ENCODE measurements around the gene FRS3. TPM values are rescaled to one million over a fixed set of nuclear protein-coding genes. Genes with fewer than 3 reads are reported as not detected.
"Not testable (repeated sequence)": the region's sequence is repeated elsewhere in the genome, so short reads cannot be mapped to it uniquely, and the experiment has no call there.

FRS3 gene
- total RNA-seq, 2 donors from 2014 or later = 4.0 to 4.2 TPM

DNA sequence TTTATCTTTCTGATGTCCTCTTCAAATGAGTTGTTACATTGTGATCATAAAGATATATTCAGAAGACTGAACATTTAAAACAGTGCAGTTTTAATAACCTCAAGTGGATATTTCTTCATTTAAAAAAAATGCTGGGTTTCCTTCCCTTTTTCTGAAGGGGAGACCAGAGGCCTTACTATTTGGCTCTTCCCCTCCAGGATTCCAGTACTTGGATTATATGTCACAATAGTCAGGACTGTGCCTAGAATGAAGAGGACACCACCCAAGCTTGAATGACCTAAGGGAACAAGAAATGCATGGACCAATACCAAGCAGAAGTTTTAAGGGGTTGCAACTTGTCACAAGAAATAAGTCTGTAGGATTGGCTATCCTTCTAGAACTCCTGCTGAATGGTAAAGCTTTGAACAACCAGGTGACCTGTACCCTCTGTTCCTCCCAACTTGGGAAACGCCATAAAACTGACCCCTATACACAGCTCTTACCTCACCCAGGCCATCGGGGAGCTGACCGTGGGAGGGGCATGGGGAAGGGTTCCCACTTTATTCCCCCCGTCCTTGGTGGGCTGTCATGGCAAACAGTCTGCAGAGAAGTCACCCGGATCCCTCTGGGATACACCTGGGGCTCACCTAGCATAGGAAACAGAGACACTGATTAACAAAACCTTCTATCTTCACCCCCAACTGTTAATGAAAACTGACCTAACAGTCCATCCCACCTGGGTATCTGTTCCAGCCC is 2.0 kb downstream of the FRS3 start:
- DNase-seq (ENCODE audit: low spot score) = no peak
- intact Hi-C loops (cut with DNase I) = no loop called here

DNA sequence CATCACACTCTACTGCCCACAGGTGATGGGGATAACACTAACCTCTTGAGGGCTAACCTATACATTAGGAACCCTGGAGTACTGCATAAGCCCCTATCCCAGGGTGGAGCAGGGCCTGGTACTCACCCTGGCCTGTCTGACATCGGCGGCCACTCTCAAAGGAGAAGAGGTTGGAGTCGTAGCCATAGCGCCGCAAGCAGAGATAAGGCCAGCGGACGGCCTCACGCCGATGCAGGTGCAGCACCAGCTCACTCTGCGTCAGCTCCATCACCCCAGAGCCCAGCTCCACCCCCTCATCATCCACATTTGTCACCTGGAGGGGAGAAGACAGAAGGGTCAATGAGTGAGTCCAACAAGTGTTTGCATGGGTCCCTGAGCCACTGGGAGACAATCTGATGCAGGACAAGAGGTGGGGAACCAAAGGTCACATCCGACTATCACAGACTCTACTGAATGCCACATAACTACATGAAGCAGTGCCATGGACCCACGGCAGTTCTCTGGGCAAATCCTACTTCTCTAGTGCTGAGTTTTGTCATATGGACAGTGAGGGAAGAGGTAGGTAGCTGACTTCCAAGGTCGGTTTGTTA is 4.3 kb downstream of the FRS3 start:
- intact Hi-C loops (cut with DNase I) = no loop called here
- no peak for DNase-seq (ENCODE audit: low spot score)

DNA sequence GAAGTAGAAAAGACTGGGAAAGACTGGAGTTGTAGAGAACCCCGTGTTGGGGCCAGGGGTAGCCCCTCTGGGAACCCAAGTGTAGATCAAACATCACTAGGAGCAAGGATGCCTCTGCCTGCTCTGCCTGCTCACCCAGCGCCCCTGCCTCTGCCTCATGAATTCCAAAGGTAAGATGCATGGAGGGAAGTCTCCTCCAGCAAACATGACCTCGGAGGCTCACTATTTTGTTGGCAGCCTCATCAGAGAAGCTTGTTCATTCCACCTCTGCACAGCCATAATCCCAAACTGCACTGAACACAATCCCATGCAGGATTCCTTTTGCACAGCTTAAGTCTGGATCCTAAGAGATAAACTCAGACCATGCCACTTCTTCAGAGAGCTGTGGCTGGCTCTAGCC is 4.9 kb downstream of the FRS3 start:
- DNase-seq (ENCODE audit: low spot score) = no peak
- intact Hi-C loops (cut with DNase I) = no loop called here

DNA sequence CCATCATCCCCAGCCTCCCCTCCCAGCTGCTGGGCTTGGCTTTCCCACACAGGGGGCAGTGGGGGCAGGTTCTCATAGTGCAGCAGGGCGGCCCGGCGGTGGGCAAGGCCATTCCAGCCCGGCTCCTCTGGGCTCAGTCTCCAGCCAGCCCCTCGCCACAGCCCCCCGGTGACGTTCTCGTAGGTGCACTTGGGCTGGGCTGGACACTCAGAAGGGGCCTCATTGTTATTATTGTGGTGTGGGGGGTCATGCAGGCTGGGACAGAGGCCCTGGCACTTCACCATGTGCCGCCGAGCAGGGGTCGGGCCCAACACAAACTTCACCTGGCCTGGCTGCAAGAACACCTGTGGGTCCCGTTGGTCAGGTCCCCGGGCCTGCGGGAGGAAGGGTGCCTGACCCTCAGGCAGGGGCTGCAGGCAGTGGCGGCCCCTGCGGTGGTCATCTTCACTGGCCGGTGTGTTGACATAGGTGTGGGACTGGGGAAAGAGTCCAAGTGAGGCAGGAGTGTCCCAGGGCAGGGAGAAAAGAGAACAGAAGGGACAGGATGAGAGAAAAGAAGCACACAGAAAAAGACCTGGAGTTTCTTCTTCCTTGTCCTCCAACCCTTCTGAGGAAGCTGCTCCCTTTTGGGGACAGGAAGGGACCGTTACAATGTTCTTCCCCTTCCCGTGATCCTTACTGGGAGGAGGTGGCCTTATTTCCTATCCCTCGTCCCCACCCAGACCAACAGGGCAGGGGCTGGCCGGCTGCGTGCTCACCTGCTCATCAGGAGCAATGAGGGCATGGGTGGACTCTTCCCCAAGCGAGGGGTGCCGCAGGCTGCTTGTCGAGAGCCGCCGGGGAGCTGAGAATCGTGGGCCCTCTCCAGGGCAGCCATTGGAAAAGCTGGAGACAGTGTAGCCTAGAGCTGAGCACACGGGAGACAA is 8.4 kb downstream of the FRS3 start:
- intact Hi-C loops (cut with DNase I) = no loop called here
- peak; percentile 76 for DNase-seq (ENCODE audit: low spot score)

DNA sequence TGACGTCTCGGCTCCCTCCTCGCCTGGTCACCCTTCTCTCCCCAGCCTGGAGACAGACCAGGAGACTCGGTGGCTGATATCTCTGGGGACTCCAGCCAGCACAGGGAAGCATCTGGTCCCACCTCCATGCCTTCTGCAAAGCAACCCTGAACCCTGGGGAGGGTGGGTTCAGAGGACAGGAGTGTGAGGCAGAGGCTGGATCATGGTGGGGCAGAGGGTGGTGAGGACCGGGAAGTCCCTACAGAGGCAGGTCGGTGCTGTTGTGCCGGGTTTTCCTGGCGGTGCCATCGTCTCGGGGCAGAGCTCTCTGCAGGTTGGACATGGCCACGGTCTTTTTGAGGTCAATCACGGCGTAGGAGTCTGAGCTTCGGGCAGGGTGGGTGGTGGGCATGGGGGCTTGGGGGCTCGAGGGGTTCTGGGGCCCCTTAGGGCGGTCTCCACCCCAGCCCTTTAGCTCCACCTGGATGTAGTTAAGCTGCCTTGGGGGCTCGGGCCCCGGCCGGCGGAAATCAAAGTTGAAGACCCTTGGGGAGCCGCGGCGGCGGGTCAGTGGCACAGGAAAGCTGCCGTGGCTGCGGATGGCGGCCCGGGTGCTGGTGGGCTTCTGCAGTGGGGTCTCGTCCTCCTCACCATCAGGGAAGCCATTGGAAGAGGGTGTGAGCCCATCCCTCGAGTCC is 9.2 kb downstream of the FRS3 start:
- peak; percentile 62 for DNase-seq (ENCODE audit: low spot score)
- intact Hi-C loops (cut with DNase I) = no loop called here

DNA sequence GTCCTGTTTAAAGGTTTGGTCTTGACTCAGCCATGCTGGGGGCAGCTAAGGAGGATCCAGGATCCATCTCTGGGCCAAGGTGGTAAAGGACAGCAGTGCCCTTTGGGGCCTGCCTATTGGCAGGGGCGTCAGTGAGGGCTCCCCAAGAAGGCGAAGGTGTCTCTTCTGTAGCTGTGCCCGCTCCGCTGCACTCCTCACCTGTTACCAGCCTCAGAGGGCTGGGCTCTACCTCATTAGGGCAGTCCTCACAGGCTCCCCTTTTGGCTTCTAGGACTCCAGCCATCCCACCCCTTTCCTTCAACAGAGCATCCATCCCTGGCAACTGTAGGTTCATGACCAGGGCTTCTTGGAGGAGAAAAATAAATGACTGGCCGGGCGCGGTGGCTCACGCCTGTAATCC is 10.3 kb downstream of the FRS3 start:
- intact Hi-C loops (cut with DNase I) = no loop called here
- DNase-seq (ENCODE audit: low spot score) = peak; percentile 41

DNA sequence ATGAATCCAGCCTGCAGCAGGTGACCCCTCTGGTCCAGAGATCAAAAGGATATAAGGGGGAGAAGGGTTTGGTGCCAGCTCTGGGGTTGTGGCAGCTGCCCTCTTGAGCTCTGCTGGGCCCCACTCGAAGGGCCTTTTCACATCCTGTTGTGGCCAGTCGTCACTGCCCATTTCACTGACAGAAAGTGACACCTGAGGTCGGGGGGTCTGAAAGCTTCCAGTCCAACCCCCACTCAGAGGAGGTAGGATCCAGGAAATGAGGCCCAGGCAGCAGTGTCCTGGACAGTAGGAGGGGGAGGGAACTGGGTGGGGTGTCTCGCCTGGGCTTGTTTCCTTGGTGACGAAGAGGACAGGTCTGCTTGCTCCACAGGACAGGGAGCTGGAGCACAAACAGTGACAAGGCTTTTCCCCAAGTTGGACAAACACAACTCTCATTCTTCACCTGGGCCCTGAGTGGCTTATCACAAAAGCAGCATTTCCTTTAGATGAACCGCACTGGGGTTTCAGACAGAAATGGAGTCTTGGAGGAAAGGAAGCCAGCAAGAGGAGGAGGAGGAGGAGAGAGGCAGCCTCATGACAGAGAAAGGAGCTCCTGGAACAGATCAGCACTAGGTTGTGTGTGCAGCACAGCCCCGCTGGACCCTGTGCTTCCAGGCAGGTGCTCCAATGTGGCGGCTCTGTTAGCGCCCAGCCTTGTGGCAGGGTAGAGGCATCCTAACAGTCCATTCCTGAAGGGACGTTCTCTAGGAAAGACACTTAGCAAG is 11.0 kb downstream of the FRS3 start:
- peak; percentile 32 for DNase-seq (ENCODE audit: low spot score)
- intact Hi-C loops (cut with DNase I) = no loop called here

DNA sequence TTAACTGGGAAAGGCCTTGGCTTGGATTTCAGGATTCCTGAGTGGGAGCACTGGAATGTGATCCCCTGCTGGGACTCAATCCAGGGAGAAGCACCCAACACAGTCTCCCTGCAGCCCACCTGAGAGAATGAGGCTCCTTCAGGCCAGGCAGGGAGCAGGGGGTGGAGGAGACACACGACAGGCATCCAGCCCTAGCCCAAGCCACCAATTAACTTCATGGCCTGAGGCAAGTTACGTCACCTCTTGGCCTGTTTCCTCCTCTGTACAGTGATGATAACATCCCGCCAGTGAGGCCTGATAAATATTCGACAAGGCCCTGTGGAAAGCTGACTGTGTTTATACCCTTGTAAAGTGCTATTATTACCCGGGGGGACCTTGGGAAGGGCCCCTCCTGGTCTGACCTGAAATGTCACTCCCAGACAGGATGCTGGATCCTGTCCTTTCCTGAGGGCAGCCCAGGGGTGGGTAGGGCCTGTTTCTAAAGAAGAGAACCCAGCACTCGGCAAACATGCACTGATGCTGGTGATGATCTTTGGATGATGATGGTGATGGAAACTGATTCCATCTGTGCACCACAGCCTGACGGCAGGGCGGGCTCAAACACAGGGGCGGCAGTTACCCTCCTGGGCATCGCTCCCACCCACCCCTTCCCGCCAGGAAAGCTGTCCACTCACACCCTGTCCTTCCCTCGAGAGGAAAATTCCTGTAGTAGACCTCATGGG is 12.4 kb downstream of the FRS3 start:
- DNase-seq (ENCODE audit: low spot score) = peak; percentile 56
- intact Hi-C loops (cut with DNase I) = no loop called here

DNA sequence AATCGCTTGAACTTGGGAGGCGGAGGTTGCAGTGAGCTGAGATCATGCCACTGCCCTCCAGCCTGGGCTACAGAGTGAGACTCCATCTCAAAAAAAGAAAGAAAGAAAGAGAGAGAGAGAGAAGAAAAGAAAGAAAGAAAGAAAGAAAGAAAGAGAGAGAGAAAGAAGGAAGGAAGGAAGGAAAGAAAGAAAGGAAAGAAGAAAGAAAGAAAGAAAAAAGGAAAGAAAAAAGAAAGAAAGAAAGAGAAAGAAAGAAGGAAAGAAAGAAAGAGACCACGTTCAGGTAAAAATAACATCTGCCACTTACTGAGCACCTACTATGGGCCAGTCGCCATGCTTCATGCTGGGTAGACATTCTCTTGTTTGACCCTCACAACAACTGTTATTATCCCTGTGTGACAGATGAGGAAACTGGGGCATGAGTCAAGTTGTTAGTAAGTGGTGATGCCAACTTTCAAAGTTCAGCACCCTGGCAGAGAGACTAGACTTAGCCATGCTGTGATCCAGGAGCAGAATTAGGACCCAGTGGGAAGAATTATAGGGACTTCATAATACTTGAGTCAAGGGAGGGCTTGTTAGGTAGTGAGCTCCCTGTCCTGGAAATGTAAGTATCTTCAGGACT is 13.5 kb downstream of the FRS3 start:
- intact Hi-C loops (cut with DNase I); DNase-seq (ENCODE audit: low spot score): not testable (repeated sequence)

DNA sequence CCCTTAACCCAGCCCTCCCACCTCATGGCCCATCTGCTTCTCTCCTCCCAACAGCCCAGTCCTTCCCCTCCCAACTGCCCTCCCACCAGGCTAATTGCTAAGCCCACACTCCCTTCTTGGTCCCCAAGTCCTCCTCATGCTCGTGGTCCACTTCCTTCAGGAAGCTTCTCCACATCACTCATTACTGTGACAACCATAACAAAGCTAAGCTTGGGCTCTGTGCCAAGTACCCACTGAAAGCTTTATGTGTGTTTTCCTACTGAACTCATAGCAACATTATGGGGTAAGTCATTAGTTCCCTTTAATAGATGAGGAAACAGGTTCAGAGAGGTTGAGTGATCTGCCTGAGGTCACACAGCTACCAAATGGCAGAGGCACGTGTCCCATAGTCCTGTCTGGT is 16.2 kb downstream of the FRS3 start:
- DNase-seq (ENCODE audit: low spot score) = no peak
- intact Hi-C loops (cut with DNase I) = no loop called here

DNA sequence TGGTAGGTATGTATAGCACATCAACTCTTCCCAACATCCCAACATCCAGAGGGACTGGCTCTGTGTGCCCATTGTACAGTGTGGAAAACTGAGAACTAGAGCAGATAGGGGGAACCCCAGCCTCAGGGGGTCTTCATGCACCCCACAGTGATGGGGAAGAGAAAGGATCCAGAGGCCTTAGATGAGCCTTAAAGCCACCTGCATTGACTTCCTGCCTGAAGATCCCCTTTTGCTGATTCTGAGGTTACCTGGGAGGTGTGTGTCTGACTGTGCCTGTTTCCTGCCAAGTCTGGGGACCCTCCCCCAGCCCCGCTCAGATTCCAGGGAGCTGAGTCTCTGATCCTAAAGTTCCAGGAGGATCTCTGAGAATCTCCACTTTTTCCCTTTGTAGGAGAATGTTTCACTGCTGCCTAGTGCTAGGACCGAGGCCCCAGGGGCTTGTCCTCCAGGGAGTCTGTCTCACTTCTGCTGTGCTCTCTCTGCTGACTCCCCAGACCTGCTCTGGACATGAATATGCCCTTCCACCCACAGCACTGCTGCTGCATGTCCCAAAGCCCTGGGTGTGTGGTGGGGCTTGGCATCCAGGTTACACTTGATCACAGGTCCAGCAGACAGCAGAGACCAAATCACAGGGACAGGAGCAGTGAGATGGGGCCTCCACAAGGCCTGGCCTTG is 19.7 kb downstream of the FRS3 start:
- intact Hi-C loops (cut with DNase I) = no loop called here
- no peak for DNase-seq (ENCODE audit: low spot score)

DNA sequence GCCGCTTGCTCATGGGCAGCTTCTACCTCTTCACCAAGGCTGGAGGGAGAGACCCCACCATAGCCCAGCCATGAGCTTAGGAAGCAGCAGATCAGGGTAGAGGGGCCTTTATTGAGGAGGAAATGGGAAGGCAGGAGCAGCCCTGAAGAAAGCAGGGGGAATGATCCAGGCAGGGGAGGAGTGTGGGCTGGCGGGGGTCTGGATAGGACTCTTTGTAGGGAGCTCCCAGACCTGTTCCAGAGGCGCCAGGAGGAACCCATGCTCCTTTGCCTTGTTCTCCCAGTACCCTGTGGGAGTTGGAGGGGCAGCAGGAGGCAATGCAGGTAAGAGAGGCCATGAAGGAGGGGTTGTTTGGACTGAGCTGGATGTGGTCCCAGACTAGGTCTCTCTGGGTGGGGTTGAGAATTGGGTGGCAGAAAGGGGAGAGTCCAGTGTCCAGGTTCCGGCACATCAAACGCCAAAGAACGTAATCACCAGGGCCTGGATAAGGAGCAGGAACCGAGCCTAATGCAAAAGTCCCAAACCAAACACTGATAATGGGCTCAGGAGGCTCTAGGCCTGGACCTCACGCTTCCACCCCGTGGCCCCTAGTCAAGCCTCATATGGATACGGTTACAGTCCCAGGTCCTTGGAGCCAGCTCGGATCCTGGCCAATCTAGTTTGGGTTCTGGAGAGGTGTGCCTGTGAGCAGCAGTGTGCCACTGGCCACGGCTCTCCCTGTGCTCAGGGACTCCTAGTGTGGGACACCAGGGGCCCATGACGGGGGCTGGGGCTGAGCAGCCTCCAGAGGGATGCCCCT is 20.4 kb downstream of the FRS3 start:
- intact Hi-C loops (cut with DNase I) = no loop called here
- no peak for DNase-seq (ENCODE audit: low spot score)

DNA sequence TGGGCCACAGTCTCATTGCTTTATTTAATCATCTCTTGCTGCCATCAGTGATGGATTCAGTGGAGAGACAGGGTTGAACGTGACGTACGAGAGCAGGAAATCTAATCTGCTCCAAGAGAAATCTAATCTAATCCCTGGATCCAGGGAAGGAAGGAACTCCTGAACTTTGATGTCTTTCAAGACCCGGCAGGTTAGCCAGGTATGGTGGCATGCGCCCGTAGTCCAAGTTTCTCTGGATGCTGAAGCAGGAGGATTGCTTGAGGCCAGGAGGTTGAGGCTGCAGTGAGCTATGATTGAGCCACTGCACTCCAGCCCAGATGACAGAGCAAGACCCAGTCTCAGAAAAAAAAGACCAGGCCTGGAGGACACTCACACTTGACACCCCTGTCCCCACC is 21.1 kb downstream of the FRS3 start:
- DNase-seq (ENCODE audit: low spot score) = no peak
- intact Hi-C loops (cut with DNase I) = no loop called here

DNA sequence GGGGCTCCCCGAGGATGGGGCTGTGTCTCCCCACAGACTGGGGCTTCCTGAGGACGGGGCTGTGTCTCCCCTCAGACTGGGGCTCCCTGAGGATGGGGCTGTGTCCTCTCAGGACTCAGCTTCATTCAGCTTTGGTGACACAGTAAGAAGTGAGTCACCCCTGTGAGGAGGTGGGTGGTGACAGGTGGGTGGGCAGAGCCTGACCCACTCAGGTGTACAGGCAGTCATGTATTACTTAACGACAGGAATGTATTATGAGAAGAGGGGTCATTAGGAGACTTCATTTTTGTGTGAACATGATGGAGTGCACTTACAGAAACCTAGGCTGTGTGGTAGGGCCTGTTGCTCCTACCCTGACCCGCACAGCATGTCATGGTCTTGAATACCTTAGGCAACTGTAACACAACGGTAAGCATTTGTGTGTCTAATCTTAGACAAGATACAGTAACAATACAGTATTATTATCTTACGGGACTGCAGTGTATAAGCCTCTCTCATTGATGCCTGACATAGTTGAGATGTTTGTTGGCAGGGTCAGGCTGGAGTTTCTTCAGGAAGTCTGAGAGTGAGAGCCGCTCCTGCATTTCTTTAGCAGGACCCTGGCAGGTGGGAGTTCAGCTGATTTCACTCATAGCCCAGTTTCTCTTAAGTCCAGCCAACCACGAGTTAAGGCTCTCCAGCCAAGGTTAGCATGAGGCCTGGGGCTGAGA is 21.6 kb downstream of the FRS3 start:
- intact Hi-C loops (cut with DNase I) = no loop called here
- DNase-seq (ENCODE audit: low spot score) = no peak

DNA sequence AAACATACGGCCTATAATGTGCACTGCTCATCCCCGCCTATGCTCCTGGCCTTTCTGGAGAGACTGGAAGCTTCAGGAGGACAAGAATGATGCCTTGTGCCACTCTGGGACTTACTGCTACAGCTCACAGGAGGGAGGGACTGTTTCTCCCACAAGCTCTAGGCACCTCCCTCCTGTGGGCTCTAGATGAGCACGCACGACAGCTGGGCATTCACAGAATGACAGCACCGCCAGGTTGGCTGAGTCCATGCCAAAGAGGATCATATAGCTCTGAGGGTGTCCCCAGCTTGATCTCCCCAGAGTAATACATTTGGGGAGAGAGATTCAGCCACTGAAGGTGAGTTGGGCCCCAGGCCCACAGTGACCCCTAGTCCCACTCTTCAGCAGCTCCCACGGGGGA is 22.4 kb downstream of the FRS3 start:
- intact Hi-C loops (cut with DNase I) = no loop called here
- no peak for DNase-seq (ENCODE audit: low spot score)

DNA sequence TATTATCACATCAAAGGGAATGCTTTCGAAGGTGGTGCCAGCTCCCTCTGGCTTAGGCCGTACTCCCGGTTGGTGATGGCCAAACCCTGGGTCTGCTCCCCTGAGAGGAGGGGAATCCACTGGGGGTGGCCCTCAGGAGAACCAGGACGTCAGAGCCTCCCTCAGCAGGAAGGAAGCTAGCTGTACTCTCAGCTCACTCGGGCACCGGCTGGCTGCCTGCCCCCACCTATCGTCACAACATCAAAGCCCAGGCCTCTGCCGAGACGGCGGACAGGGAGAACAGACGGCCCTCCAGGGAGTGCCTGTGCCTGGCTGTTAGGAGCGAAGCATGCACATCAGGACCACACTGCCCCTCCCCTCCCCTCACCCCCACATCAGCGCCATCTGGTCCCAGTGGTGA is 23.3 kb downstream of the FRS3 start:
- DNase-seq (ENCODE audit: low spot score) = no peak
- intact Hi-C loops (cut with DNase I) = no loop called here

All from posterior vena cava (tissue), 2 donors.